ENCODE data around the gene VAPA. TPM values are rescaled to one million over a fixed set of nuclear protein-coding genes. Genes with fewer than 3 reads are reported as not detected.

Gene VAPA
- total RNA-seq, 6 experiments from 2014 or later, result 69.6 to 149 (median 90.7) TPM

- TF ChIP-seq, protein P1, sequence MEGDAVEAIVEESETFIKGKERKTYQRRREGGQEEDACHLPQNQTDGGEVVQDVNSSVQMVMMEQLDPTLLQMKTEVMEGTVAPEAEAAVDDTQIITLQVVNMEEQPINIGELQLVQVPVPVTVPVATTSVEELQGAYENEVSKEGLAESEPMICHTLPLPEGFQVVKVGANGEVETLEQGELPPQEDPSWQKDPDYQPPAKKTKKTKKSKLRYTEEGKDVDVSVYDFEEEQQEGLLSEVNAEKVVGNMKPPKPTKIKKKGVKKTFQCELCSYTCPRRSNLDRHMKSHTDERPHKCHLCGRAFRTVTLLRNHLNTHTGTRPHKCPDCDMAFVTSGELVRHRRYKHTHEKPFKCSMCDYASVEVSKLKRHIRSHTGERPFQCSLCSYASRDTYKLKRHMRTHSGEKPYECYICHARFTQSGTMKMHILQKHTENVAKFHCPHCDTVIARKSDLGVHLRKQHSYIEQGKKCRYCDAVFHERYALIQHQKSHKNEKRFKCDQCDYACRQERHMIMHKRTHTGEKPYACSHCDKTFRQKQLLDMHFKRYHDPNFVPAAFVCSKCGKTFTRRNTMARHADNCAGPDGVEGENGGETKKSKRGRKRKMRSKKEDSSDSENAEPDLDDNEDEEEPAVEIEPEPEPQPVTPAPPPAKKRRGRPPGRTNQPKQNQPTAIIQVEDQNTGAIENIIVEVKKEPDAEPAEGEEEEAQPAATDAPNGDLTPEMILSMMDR (IDR thresholded peaks at IDR 0.05), result no peak
- no peak for TF ChIP-seq POLR2A (IDR thresholded peaks at IDR 0.05)
Measured at GRCh38 chr18:10008006-10008647, 94.3 kb downstream of the VAPA start.

More at GRCh38 chr18:10008006-10008647, 94.3 kb downstream of the VAPA start:
- H3K4me1 ChIP-seq, result no peaks in the 10 kb centered on the region
- no peak overlapping the region for H3K27ac ChIP-seq
- no peak overlapping the region for H3K4me3 ChIP-seq
- 75% methylated on average over 3 of the region's 3 CpGs for WGBS (ENCODE audit: insufficient coverage, low coverage, low lambda C conversion rate, missing lambda C conversion rate)
- intact Hi-C loops (cut with DNase I), result no loop called here
- peak in 1 of 3 donors; percentile 3 for DNase-seq
- no peaks in the 10 kb centered on the region for H3K27me3 ChIP-seq
- no peaks in the 10 kb centered on the region for H3K36me3 ChIP-seq
- H3K9me3 ChIP-seq, result no peaks in the 10 kb centered on the region
- ATAC-seq, result no peak

Small RNAs within 50 kb of the gene (small RNA-seq; reads per million reads assigned to genes)
- 5.0 to 18.5 reads per million in 2 experiments for gene RNA5SP450

Other genes starting within 250 kb of the VAPA start
- gene RAB31, start 205.7 kb upstream of the VAPA start, total RNA-seq, result 10 to 100 TPM in 1 of 6 experiments, 1 to 10 TPM in 5; 3.0 to 14.3 (median 5.4) TPM
- gene TXNDC2, start 28.0 kb upstream of the VAPA start, total RNA-seq, result not detected

All from right lobe of liver (tissue), 6 donors.